NCI-H2196 treated with DMSO at 0.1 percent for 48 hours (cell line): ENCODE data around the gene TMEM145.
"Not testable (repeated sequence)": the region's sequence is repeated elsewhere in the genome, so short reads cannot be mapped to it uniquely, and the experiment has no call there.

Experiments
- DNase-seq: peaks from one replicate; lab custom pipeline; 2025; ENCODE audit not compliant: unreplicated experiment; lab: John Stamatoyannopoulos, UW

TMEM145 gene

DNA sequence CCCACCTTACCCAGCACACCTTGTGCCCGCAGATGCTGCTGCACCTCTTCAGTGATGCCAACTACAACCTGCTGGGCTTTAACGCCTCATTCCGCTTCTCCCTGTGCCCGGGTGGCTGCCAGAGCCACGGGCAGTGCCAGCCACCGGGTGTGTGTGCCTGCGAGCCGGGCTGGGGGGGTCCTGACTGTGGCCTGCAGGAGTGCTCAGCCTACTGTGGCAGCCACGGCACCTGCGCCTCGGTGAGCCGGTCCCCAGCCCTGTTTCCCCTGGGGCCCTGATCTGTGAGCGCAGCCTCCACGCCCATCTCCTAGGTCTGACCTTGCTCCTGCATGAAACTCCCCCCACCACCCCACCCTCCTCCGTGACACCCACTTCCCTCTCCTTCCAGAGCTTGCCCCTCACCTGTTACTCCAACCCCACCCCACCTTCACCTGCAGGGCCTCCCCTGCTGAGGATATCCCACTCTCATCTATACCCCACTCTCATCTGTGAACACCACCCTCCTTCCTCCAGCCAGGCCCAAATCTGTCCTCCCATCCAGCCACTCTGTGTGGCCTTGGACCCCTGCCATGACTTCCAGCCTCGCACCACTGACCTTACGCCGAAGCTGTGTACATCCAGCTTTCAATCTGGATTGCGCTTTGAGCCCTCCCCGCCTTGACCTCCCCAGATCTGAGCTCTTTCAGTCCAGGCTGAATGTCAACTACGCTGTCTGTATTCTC, 21.0 kb downstream of the TMEM145 start:
- DNase-seq: no peak

DNA sequence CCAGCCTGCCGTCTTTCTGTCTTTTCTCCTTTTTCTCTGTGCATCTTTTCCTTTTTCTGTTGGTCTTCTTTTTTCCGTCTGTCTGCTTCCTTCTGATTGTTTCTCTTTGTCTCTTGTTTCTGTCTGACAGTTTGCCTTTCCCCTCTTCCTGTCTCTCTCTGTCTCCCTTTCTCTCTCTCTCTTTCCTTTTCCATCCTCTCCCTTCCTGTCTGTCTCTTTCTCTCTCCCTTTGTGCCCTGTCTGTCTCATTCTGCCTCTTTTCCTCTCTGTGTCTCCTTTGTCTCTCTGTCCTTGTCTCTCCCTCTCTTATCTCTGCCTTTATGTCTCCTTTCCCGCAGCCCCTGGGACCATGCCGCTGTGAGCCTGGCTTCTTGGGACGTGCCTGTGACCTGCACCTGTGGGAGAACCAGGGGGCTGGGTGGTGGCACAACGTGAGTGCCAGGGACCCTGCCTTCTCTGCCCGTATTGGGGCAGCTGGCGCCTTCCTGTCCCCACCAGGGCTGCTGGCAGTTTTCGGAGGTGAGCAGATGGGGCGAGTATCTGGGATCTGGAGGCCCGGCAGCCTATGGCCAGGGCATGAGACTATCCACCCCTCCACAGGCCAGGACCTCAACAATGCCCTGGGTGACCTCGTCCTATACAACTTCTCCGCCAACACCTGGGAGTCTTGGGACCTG, 21.7 kb downstream of the TMEM145 start:
- no peak for DNase-seq

DNA sequence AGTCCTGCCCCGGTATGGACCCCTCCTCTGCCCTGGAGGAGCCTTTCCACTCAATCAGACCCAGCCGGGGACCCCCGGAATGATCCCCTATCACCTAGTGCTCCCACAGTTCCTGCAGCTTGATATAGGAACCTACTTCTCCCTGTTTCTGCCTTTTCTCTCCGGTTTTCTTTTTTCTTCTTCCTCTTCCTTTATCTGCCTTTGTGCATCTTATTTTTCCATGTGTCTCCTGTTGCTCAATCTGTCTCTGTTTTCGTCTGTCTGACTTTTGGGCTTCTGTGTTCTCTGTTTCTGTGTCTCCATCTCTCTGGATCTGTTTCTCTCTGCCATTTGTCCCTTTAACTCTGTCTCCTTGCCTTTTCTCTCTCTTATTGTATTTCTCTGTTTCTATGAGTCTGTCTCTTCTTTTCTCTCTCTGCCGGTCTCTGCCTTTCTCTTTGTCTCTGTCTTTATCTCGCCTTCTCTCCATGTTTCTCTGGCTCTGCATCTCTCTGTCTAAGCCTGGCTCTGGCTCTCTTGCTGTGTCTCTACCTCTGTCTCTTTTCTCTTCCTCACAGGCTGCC, 22.3 kb downstream of the TMEM145 start:
- DNase-seq: no peak

DNA sequence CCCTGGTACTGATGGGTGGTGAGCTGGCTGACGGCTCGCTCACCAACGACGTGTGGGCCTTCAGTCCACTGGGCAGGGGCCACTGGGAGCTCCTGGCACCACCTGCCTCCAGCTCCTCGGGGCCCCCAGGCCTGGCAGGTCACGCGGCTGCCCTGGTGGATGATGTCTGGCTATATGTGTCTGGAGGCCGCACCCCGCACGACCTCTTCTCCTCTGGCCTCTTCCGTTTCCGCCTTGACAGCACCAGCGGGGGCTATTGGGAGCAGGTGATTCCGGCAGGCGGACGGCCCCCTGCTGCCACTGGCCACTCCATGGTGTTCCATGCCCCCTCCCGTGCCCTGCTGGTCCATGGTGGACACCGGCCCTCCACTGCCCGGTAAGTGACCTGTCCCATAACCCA, 22.9 kb downstream of the TMEM145 start:
- no peak for DNase-seq

DNA sequence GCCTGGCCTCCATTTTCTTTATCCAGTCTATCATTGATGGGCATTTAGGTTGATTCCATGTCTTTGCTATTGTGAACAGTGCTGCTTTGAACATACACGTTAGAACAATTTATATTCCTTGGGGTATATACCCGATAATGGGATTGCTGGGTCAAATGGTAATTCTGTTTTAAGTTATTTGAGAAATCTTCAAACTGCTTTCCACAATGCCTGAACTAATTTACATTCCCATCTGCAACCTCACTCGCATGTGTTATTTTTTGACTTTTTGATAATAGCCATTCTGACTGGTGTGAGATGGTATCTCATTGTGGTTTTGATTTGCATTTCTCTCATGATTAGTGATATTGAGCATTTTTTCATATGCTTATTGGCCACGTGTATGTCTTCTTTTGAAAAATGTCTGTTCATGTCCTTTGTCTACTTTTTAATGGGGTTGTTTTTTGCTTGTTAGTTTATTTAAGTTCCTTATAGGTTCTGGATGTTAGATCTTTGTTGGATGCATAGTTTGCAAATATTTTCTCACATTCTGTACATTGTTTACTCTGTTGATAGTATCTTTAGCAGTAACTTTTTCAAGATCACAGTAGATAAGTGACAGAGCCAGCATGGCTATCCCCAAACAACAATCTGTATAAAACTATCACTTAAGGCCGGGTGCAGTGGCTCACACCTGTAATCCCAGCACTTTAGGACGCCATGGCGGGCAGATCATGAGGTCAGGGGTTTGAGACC, 26.2 kb downstream of the TMEM145 start:
- DNase-seq: not testable (repeated sequence)

DNA sequence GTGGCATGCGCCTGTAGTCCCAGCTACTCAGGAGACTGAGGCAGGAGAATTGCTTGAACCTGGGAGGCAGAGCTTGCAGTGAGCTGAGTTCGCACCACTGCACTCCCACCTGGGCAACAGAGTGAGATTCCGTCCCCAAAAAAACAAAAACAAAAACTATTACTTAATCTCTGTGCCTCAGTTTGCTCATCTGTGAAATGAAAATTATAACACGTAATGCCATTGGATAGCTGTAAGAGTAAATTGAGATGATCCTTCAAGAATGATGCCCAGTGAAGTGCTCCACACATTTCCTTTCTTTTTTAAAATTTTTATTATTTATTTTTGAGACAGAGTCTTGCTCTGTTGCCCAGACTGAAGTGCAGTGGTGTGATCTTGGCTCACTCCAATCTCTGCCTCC, 26.8 kb downstream of the TMEM145 start:
- not testable (repeated sequence) for DNase-seq

DNA sequence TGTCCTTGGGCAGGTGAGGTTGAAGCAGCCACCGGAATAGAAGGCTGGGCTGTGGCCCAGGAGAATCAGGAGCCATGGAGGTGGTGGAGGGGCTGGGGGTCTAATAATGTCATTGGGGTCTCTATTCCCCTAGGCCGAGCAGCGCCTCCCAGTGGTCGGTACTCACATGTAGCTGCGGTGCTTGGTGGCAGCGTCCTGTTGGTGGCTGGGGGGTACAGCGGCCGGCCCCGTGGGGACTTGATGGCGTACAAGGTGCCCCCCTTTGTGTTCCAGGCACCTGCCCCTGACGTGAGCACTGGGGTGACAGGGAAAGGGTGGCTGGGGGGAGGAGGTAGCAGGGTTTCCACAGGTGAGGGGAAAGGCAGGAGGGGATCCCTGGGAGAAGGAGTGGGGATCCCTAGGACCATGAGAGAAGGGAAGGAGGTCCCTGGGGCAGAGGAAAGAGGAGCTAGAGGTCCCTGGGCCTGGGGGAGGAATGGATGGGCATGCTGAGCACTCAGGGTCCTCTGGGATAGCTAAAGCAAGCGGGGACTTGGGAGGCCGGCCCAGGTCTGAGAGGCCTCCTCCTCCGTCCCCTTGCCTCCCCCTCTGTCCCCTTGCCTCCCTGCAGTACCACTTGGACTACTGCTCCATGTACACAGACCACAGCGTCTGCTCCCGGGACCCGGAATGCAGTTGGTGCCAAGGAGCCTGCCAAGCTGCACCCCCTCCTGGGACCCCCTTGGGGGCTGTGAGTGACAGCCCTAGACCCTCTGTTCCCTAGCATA, 30.4 kb downstream of the TMEM145 start:
- no peak for DNase-seq

DNA sequence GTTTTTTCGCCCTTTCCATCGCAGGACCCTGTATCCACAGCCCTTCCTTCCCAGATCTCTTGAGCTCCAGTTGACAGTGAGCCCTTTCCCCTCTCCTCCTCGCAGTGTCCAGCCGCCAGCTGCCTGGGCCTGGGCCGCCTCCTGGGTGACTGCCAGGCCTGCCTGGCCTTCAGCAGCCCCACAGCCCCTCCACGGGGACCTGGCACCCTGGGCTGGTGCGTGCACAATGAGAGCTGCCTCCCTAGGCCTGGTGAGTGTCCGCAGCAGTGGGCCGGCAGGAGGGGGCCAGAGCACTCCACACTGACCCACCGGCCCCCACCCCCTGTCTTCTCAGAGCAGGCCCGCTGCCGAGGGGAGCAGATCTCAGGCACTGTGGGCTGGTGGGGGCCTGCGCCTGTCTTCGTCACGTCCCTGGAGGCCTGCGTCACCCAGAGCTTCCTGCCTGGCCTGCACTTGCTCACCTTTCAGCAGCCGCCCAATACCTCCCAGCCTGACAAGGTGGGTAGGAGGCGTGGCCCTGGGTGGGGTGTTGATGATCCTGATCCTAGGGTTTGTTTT, 31.3 kb downstream of the TMEM145 start:
- no peak for DNase-seq

DNA sequence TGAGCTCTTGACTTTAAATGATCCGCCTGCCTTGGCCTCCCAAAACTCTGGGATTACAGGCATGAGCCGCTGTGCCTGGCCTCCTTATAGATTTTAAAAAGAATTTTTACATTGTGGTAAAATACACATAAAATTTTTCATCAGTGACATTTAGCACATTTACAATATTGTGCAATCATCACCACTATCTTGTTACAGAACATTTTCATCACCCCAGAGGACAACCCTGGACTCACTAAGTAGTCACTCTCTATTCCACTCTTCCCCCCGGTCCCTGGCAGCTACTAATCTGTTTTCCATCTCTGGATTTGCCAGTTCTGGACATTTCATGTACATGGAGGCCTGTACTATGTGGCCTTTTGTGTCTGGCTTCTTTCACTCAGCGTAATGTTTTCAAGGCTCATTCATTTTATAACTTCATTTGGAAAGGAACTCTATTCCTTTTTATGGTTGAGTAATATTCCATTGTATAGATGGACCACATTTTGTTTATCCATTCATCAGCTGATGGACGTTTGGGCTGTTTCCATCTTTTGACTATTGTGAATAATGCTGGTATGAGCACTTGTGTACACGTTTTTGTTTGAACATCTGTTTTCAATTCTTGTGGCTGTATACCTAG, 32.2 kb downstream of the TMEM145 start:
- DNase-seq: no peak

DNA sequence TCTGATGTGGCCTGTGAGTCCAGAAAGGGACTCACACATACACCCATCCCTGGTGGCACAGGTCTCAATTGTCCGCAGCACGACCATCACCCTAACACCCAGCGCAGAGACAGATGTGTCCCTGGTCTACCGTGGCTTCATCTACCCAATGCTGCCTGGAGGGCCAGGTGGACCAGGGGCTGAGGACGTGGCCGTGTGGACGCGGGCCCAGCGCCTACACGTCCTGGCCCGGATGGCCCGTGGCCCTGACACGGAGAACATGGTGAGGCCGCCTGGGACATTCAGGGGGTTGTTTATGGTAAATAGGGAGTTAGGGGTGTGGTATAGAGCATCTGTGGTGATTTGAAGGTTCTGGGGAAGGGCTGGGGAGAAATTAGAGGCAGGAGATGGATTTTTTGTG, 35.1 kb downstream of the TMEM145 start:
- no peak for DNase-seq

DNA sequence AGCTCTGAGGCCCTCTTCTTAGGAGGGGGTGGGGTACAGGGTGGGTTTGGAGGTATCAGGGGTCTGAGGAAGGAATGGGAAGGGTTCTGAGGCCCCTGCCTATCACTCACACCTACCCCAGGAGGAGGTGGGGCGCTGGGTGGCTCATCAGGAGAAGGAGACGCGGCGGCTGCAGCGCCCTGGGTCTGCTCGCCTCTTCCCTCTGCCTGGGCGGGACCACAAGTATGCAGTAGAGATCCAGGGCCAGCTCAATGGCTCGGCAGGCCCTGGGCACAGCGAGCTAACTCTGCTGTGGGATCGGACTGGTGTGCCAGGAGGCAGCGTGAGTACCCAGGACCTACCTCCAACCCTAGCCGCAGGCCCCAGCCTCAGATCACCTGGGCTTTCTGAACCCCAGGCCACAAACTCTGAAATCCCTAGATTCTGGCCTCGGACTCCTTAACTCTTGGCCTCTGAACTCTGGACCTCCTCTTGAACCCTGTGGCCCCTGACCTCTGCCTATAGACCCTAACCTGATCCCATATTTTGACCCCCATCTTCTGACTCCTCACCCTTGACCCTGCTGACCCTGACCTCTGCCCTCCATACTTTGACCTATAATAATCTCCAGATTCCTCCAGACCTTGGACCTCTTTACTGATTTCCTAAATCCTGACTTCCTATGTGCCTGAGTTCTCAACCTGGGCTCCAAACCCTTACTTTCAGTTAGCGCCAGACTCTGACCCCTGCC, 36.4 kb downstream of the TMEM145 start:
- no peak for DNase-seq

DNA sequence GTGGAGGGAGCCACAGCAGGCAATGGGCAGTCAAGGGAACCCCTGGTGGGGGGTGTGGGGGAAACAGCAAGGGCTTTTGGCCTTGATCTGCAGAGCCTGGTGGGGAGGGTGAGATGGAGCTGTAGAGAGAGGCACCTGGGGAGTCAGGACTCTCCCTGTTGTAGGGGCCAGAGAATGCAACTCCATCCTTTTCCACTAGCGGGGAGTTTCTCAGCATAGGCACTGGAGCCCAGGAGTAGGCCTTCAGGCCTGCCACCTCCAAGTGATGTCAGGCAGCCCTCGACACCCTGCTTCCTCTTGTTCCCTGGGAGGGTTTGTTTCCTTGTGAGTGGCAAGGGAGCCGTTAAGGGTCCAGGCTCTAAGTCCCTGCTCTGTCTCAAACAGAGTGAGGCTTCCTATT, 37.3 kb downstream of the TMEM145 start:
- no peak for DNase-seq

DNA sequence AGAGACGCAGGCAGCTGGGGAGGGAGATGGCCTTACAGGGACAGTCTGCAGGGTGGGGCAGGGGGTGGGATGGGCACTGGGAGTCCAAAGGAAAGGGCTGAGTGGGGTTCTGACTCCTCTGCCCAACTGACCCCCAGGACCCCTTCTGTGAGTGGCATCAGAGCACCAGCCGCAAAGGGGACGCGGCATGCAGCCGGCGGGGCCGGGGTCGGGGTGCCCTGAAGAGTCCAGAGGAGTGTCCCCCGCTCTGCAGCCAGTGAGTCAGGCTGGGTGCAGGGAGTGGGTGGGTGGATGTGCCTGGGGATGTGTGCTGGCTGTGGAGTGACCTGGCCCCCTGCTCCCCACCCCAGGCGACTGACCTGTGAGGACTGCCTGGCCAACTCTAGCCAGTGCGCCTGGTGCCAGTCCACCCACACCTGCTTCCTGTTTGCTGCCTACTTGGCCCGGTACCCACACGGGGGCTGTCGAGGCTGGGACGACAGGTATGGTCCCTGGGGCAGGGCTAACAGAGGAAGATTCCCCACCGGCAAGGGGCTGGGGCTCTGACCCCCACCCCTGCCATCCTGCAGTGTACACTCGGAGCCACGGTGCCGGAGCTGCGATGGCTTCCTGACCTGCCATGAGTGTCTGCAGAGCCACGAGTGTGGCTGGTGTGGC, 38.1 kb downstream of the TMEM145 start:
- no peak for DNase-seq

DNA sequence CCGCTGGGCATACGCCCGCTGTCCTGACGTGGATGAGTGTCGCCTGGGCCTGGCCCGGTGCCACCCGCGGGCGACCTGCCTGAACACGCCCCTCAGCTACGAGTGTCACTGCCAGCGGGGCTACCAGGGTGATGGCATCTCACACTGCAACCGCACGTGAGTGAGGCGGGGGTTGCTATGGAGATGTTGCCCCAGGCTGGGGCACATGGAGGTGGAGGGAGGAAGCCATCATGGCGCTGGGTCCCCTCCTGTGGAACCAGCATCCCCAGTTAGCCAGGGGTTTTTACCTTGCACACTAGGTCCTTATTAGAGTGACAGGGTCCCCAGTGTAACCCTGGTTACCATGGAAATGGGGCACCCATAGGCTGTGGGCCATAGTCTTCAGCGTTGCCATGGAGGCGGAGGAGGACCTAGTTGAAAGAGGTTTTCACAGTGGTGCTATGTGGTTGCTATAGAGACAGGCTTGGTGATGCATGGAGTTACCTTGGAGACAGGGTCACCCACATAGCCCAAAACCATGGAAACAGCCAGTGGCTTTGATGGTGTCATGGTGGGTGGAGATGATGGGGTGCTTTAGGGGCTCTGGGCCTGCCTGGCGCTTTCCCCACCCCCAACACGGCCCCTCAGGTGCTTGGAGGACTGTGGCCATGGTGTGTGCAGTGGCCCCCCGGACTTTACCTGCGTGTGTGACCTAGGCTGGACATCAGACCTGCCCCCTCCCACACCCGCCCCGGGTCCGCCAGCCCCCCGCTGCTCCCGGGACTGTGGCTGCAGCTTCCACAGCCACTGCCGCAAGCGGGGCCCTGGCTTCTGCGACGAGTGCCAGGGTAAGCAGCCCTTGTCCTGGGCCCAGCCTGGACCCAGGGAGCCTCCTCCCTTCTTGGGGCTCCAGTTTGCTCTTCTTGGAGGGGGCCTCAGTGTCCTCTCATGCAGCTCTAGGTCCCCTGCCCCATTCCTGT, 39.5 kb downstream of the TMEM145 start:
- peak; percentile 13 for DNase-seq

DNA sequence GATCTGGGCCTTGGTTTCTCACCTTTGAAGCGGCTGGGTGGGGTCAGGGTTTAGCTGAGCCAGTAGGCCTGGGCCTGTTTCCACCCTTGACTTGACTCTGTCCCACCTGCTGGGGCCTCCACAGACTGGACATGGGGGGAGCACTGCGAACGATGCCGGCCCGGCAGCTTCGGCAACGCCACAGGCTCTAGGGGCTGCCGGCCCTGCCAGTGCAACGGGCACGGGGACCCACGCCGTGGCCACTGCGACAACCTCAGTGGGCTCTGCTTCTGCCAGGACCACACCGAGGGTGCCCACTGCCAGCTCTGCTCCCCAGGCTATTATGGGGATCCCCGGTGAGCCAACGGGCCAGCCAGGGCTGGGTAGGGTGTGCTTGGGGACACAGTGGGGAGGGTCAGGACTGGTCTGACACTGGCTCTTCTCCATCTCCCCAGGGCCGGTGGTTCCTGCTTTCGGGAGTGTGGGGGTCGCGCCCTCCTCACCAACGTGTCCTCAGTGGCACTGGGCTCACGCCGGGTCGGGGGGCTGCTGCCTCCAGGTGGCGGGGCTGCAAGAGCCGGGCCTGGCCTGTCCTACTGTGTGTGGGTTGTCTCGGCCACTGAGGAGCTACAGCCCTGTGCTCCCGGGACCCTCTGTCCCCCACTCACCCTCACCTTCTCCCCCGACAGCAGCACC, 40.4 kb downstream of the TMEM145 start:
- DNase-seq: no peak

DNA sequence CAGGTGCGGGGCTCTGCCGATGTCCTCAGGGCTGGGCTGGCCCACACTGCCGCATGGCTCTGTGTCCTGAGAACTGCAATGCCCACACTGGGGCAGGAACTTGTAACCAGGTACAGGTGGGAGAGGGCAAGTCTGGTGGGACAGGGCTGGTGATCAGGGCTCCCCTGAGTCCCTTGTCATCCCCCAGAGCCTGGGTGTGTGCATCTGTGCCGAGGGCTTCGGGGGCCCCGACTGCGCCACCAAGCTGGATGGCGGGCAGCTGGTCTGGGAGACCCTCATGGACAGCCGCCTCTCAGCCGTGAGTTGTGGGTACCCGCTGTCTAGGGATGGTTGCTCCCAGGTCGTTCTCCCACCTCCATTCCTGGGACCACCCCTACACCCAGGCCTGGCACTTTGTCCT, 42.8 kb downstream of the TMEM145 start:
- DNase-seq: no peak

DNA sequence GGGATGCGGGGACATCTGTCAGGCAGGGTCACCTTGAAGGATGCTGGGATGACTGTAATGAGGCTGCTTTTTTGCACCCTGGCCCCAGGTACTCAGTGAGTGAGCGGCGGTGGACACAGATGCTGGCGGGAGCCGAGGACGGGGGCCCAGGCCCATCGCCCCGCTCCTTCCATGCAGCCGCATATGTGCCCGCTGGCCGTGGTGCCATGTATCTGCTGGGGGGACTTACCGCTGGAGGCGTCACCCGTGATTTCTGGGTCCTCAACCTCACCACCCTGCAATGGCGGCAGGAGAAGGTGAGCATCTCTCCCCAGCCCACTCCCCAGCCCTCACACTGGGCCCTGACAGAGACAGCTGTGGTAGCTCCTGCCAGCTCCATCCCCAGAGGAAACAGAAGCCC, 43.6 kb downstream of the TMEM145 start:
- no peak for DNase-seq
